ENCODE data around the gene DCTN3. TPM values are rescaled to one million over a fixed set of nuclear protein-coding genes. Genes with fewer than 3 reads are reported as not detected.

The DCTN3 gene
- total RNA-seq, 1 donor from 2014 or later = 72.2 TPM

GRCh38 chr9:34592895-34593601 is 27.2 kb downstream of the DCTN3 start:
- intact Hi-C loops (cut with DNase I) = no loop called here

GRCh38 chr9:34591917-34592866 is 28.1 kb downstream of the DCTN3 start:
- ATAC-seq (no peak), DNase-seq (no peak)
- Histone ChIP-seq H3K36me3 (no peaks in the 10 kb centered on the region), H3K4me1 (peaks cover 38% of the 10 kb centered on the region), H3K27me3 (ENCODE audit: low read depth) (peaks cover 65% of the 10 kb centered on the region), H3K27ac (no peak overlapping the region), H3K4me3 (peak overlapping the region; percentile 50), H3K9me3 (no peaks in the 10 kb centered on the region)
- intact Hi-C loops (cut with DNase I) = no loop called here
- TF ChIP-seq CTCF (IDR thresholded peaks at IDR 0.05) = peak; percentile 16

More at GRCh38 chr9:34592895-34593601, 27.2 kb downstream of the DCTN3 start:
- Histone ChIP-seq H3K4me3 (no peak overlapping the region), H3K9me3 (no peaks in the 10 kb centered on the region), H3K27me3 (ENCODE audit: low read depth) (peaks cover 56% of the 10 kb centered on the region), H3K4me1 (peaks cover 38% of the 10 kb centered on the region), H3K36me3 (no peaks in the 10 kb centered on the region), H3K27ac (peak overlapping the region; percentile 11)
- DNase-seq = peak; percentile 73
- TF ChIP-seq CTCF (IDR thresholded peaks at IDR 0.05) = no peak
- ATAC-seq = peak; percentile 70 to 76

- DNase-seq = peak; percentile 90
- peak; percentile 91 to 94 for ATAC-seq
- Histone ChIP-seq H3K4me3 (peak overlapping the region; percentile 50), H3K27ac (no peak overlapping the region), H3K36me3 (no peaks in the 10 kb centered on the region), H3K9me3 (no peaks in the 10 kb centered on the region), H3K27me3 (ENCODE audit: low read depth) (peaks cover 73% of the 10 kb centered on the region), H3K4me1 (peaks cover 38% of the 10 kb centered on the region)
- peak; percentile 96 for TF ChIP-seq CTCF (IDR thresholded peaks at IDR 0.05)
- intact Hi-C loops (cut with DNase I) = no loop called here
Measured at GRCh38 chr9:34591248-34591916, 28.9 kb downstream of the DCTN3 start.

GRCh38 chr9:34590381-34591247 is 29.7 kb downstream of the DCTN3 start:
- ATAC-seq (peak in 1 of 2 donors; percentile 10), DNase-seq (peak; percentile 49)
- no peak for TF ChIP-seq CTCF (IDR thresholded peaks at IDR 0.05)
- Histone ChIP-seq H3K27me3 (ENCODE audit: low read depth) (peaks cover 80% of the 10 kb centered on the region), H3K27ac (no peak overlapping the region), H3K4me3 (peak overlapping the region; percentile 50), H3K4me1 (peaks cover 38% of the 10 kb centered on the region), H3K36me3 (no peaks in the 10 kb centered on the region), H3K9me3 (no peaks in the 10 kb centered on the region)
- intact Hi-C loops (cut with DNase I) = no loop called here

Data from lower lobe of right lung (tissue), 2 donors.